DOHH2 (cell line): Measurements from ENCODE around the gene CCDC68.

ENCODE experiments used
- EZH2phosphoT487 ChIP-seq: fragments of 200-600 bp; sonication (generic); IDR thresholded peaks from 2 replicates; pipeline ENCODE4 v1.6.1; 2017; ENCODE audit warnings: borderline replicate concordance, mild to moderate bottlenecking, antibody characterized with exemption, low read length, moderate library complexity, mixed read lengths
- TF ChIP-seq, protein P1 (sequence below): fragments of 200-600 bp; sonication (generic); IDR thresholded peaks from one replicate; pipeline ENCODE4 v1.5.1; 2014; ENCODE audit warnings: antibody characterized with exemption, mild to moderate bottlenecking, low read depth, low read length; ENCODE audit not compliant: poor library complexity, severe bottlenecking

GRCh38 chr18:54928236-54928635 lies 31.0 kb downstream of the CCDC68 start:
- TF ChIP-seq, protein P1, sequence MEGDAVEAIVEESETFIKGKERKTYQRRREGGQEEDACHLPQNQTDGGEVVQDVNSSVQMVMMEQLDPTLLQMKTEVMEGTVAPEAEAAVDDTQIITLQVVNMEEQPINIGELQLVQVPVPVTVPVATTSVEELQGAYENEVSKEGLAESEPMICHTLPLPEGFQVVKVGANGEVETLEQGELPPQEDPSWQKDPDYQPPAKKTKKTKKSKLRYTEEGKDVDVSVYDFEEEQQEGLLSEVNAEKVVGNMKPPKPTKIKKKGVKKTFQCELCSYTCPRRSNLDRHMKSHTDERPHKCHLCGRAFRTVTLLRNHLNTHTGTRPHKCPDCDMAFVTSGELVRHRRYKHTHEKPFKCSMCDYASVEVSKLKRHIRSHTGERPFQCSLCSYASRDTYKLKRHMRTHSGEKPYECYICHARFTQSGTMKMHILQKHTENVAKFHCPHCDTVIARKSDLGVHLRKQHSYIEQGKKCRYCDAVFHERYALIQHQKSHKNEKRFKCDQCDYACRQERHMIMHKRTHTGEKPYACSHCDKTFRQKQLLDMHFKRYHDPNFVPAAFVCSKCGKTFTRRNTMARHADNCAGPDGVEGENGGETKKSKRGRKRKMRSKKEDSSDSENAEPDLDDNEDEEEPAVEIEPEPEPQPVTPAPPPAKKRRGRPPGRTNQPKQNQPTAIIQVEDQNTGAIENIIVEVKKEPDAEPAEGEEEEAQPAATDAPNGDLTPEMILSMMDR: no peak
- no peak for TF ChIP-seq EZH2phosphoT487
